Stimulated activated effector memory CD8-positive, alpha-beta T cell treated with anti-CD3 and anti-CD28 coated beads, Interleukin-12 subunit alpha, Interleukin-12 subunit beta, amount 100 ng/mL, for 72 hours (primary cell): ENCODE data around the gene MBL2.

Source experiments
- ATAC-seq: fragments of 150-1000 bp; cut with Tn5 transposase; 2 replicates; pipeline ENCODE4 v1.10.0; 2021
- DNase-seq, 2 donors: peaks; one replicate each; pipeline ENCODE4 v3.0.0; 2021 to 2022; ENCODE audit warnings: low spot score in 2 of 2
- H3K27ac Mint-ChIP-seq: one replicate; pipeline ENCODE4 v1.8.0; 2022; ENCODE audit warnings: mild to moderate bottlenecking, mixed read lengths
- H3K36me3 Mint-ChIP-seq: one replicate; pipeline ENCODE4 v1.8.0; 2022; ENCODE audit warnings: mild to moderate bottlenecking, mixed read lengths
- H3K4me1 Mint-ChIP-seq: one replicate; pipeline ENCODE4 v1.8.0; 2022; ENCODE audit warnings: mixed read lengths
- H3K4me3 Mint-ChIP-seq: one replicate; pipeline ENCODE4 v1.8.0; 2022; ENCODE audit warnings: mild to moderate bottlenecking, mixed read lengths
- H3K9me3 Mint-ChIP-seq: one replicate; pipeline ENCODE4 v1.8.0; 2022; ENCODE audit warnings: mixed read lengths

MBL2 gene

DNA sequence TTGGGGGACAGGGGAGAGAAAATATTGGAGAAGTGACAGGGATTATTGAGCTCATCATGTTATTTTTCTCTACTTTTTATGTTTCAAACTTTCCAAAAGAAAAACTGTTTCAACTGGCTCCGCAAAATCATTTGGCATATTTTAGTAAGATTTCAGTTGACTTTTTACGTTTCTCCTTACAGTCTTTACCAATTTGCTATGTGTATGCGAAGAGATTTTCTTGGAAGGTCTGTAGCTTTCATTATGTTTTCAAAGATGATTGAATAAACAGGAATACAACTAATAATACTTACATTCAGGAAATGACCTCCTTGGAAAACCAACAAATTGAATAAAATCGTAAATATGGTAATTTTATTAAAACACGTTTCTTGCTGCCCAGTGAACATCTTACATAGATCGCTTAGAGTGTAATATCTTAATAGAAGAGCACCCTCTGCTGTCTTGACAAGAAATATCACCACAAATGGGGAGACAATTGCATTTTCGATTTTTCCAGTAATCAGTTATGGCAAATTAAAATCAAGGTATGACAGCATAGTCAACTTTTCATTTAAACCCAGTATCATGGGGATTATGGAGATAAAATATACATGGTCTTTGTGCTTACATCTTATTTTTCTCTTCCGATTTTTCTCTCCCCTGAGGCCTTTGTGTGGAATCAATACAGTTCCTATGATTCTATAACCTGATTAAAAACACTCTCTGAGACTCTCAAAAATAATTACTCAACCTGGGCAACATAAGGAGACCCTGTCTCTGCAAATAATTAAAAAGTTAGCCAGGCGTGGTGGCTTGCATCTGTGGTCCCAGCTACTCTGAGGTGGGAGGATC, 43.1 kb downstream of the MBL2 start:
- peaks cover 13% of the 10 kb centered on the region for H3K9me3 Mint-ChIP-seq
- H3K27ac Mint-ChIP-seq = no peak overlapping the region
- DNase-seq (no peak), ATAC-seq (no peak)
- no peak overlapping the region for H3K4me3 Mint-ChIP-seq
- no peaks in the 10 kb centered on the region for H3K36me3 Mint-ChIP-seq
- no peaks in the 10 kb centered on the region for H3K4me1 Mint-ChIP-seq

GRCh38 chr10:52720018-52720417, 52.6 kb downstream of the MBL2 start:
- no peaks in the 10 kb centered on the region for H3K4me1 Mint-ChIP-seq
- peaks cover 28% of the 10 kb centered on the region for H3K9me3 Mint-ChIP-seq
- DNase-seq (no peak), ATAC-seq (no peak)
- H3K36me3 Mint-ChIP-seq = no peaks in the 10 kb centered on the region
- H3K27ac Mint-ChIP-seq = no peak overlapping the region
- H3K4me3 Mint-ChIP-seq = no peak overlapping the region
